ENCODE measurements around the gene DPP9. TPM values are rescaled to one million over a fixed set of nuclear protein-coding genes. Genes with fewer than 3 reads are reported as not detected.

The DPP9 gene
- total and polyA plus RNA-seq, 4 donors, result 16.4 to 56.4 (median 40.0) TPM

DNA sequence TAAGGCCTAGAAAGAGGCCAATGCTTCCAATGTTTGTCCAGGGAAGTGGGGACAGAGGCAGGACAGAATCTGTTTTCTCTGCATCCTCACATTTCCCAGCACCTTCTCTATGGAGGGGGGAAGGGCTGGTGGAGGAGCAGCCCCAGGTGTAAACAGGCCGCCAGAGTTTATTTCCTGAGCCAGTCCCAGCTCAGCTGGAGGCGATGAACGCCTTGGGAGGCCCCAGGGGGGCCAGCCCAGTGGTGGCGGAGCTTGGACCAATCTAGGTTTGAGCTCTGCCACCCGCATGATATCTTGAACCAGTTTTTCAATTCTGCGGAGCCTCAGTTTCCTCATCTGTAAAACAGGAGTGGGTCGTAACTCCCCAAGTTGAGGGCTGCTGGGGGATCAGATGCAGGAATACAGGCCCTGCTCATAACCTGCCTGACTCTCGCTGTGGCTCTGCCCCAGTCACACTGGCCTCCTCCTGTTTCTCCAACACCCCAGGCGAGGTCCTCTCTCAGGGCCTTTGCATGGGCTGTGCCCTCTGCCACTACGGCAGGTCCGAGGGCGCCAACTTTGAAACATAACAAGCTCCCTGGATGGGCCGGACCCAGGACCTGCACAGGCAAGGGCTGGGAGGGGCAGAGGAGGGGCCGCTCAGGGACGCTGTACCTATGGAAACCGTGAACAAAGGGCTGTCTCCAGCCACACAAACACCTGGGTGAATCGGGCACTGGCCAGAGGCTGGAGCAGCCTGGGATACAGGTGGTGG is 83.2 kb downstream of the DPP9 start:
- H3K4me3 ChIP-seq (ENCODE audit: low read length in 2 of 2), result no peak overlapping the region
- no peak overlapping the region for H3K27ac ChIP-seq (ENCODE audit: low read depth in 1 of 2, low read length in 2 of 2)
- H3K9me3 ChIP-seq (ENCODE audit: control insufficient read depth, low read length), result no peaks in the 10 kb centered on the region
- intact Hi-C loops (cut with DNase I), result no loop called here
- H3K27me3 ChIP-seq (ENCODE audit: control insufficient read depth in 1 of 2, insufficient read depth in 2 of 2, low read length in 1 of 2), result no peaks in the 10 kb centered on the region
- WGBS, 2 donors, result 84 to 89% methylated on average over 17 of the region's 17 CpGs
- H3K36me3 ChIP-seq (ENCODE audit: control insufficient read depth in 1 of 2, insufficient read depth in 2 of 2, low read length in 1 of 2), result no peaks in the 10 kb centered on the region
- no peak for ATAC-seq (ENCODE audit: low FRiP score)
- no peaks in the 10 kb centered on the region for H3K4me1 ChIP-seq (ENCODE audit: control insufficient read depth in 1 of 2, insufficient read depth in 2 of 2, low read length in 2 of 2)
- no peak for DNase-seq

DNA sequence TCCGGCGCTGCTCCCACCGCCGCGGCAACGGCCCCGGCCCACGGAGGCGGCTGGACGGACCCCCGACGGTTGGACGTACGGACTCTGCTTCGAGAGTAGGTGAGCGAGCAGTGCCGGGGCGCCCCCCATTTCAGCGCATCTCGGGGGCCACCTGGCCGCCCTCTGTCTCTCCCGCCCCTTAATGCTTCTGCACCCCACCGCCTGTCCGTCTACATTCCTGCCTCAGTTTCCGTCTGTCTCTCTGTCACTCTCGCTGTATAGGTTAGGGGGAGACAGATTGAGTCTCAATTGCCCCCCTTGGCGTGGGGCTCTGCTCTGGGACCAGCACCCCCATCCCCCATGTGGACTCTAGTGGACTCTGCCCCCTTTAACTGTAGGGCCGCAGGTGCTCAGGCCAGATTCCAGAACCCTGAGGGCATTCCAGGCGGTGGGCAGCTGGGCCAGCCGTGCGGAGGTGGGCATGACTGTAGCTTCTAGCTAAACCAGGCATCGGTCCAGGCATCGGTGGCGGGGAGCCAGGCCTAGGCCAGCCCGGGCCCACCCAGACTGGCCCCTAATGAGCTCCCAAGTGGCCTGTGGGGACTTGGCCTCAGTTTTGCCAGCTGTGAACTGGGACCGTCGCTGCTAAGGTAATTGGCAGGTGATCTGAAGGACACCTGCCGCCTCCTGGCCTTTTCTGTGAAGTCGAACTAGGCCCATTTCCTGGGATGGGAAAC is 84.0 kb downstream of the DPP9 start:
- Histone ChIP-seq H3K4me3 (ENCODE audit: low read length in 2 of 2) (peak overlapping the region; percentile 2 to 10), H3K4me1 (ENCODE audit: control insufficient read depth in 1 of 2, insufficient read depth in 2 of 2, low read length in 2 of 2) (no peaks in the 10 kb centered on the region), H3K27ac (ENCODE audit: low read depth in 1 of 2, low read length in 2 of 2) (no peak overlapping the region), H3K36me3 (ENCODE audit: control insufficient read depth in 1 of 2, insufficient read depth in 2 of 2, low read length in 1 of 2) (no peaks in the 10 kb centered on the region), H3K9me3 (ENCODE audit: control insufficient read depth, low read length) (no peaks in the 10 kb centered on the region), H3K27me3 (ENCODE audit: control insufficient read depth in 1 of 2, insufficient read depth in 2 of 2, low read length in 1 of 2) (no peaks in the 10 kb centered on the region)
- DNase-seq (peak in 1 of 2 donors; percentile 64), ATAC-seq (ENCODE audit: low FRiP score) (no peak)
- intact Hi-C loops (cut with DNase I), result loop anchor here (5.0 kb wide), 1 partner anchor 82 kb away; the partner anchor contains the start of gene SEMA6B (in 2 of the 2)
- 15 to 17% methylated on average over 30 to 39 of the region's 39 CpGs for WGBS, 2 donors

GRCh38 chr19:4638828-4639530 is 84.7 kb downstream of the DPP9 start, which contains the start of gene TNFAIP8L1:
TSS of gene TNFAIP8L1 (plus strand) at chr19:4639516. CDS start at chr19:4651870, 12,354 bp downstream.
- Histone ChIP-seq H3K9me3 (ENCODE audit: control insufficient read depth, low read length) (no peaks in the 10 kb centered on the region), H3K36me3 (ENCODE audit: control insufficient read depth in 1 of 2, insufficient read depth in 2 of 2, low read length in 1 of 2) (no peaks in the 10 kb centered on the region), H3K27ac (ENCODE audit: low read depth in 1 of 2, low read length in 2 of 2) (no peak within 1 kb of the TSS), H3K4me1 (ENCODE audit: control insufficient read depth in 1 of 2, insufficient read depth in 2 of 2, low read length in 2 of 2) (no peaks in the 10 kb centered on the region), H3K4me3 (ENCODE audit: low read length in 2 of 2) (peak within 1 kb of the TSS; percentile 2 to 10), H3K27me3 (ENCODE audit: control insufficient read depth in 1 of 2, insufficient read depth in 2 of 2, low read length in 1 of 2) (no peaks in the 10 kb centered on the region)
- intact Hi-C loops (cut with DNase I), result loop anchor here (5.0 kb wide), 1 partner anchor 82 kb away; the partner anchor contains the start of gene SEMA6B (in 2 of the 2)
- peak; percentile 97 to 98 for DNase-seq
- peak; percentile 95 for ATAC-seq (ENCODE audit: low FRiP score)
- WGBS, 2 donors, result 4% methylated on average over 35 to 49 of the region's 49 CpGs

GRCh38 chr19:4638317-4638716 is 85.3 kb downstream of the DPP9 start:
- ATAC-seq (ENCODE audit: low FRiP score) (no peak), DNase-seq (no peak)
- no peaks in the 10 kb centered on the region for H3K27me3 ChIP-seq (ENCODE audit: control insufficient read depth in 1 of 2, insufficient read depth in 2 of 2, low read length in 1 of 2)
- intact Hi-C loops (cut with DNase I), result loop anchor here (5.0 kb wide), 1 partner anchor 81 kb away; the partner anchor contains the start of gene SEMA6B (in 2 of the 2)
- no peak overlapping the region for H3K27ac ChIP-seq (ENCODE audit: low read depth in 1 of 2, low read length in 2 of 2)
- 83 to 85% methylated on average over 11 of the region's 11 CpGs for WGBS, 2 donors
- H3K36me3 ChIP-seq (ENCODE audit: control insufficient read depth in 1 of 2, insufficient read depth in 2 of 2, low read length in 1 of 2), result no peaks in the 10 kb centered on the region
- H3K4me3 ChIP-seq (ENCODE audit: low read length in 2 of 2), result no peak overlapping the region
- no peaks in the 10 kb centered on the region for H3K9me3 ChIP-seq (ENCODE audit: control insufficient read depth, low read length)
- H3K4me1 ChIP-seq (ENCODE audit: control insufficient read depth in 1 of 2, insufficient read depth in 2 of 2, low read length in 2 of 2), result no peaks in the 10 kb centered on the region

GRCh38 chr19:4636761-4637160 is 86.9 kb downstream of the DPP9 start:
- no peaks in the 10 kb centered on the region for H3K4me1 ChIP-seq (ENCODE audit: control insufficient read depth in 1 of 2, insufficient read depth in 2 of 2, low read length in 2 of 2)
- WGBS, 2 donors, result 55 to 56% methylated on average over 8 of the region's 8 CpGs
- intact Hi-C loops (cut with DNase I), result loop anchor here (1.0 to 5.0 kb wide), 2 partner anchors 60 to 79 kb away; partner anchors contain the start of gene SEMA6B (in 2 of the 2)

GRCh38 chr19:4636151-4636717 is 87.4 kb downstream of the DPP9 start:
- peak overlapping the region in 1 of 2 donors; percentile 51 for H3K4me3 ChIP-seq (ENCODE audit: low read length in 2 of 2)
- 0 to 1% methylated on average over 39 to 43 of the region's 43 CpGs for WGBS, 2 donors
- intact Hi-C loops (cut with DNase I), result loop anchor here (1.0 to 5.0 kb wide), 2 partner anchors 60 to 79 kb away; partner anchors contain the start of gene SEMA6B (in 2 of the 2)
- peak; percentile 76 for ATAC-seq (ENCODE audit: low FRiP score)
- no peak overlapping the region for H3K27ac ChIP-seq (ENCODE audit: low read depth in 1 of 2, low read length in 2 of 2)
- no peaks in the 10 kb centered on the region for H3K36me3 ChIP-seq (ENCODE audit: control insufficient read depth in 1 of 2, insufficient read depth in 2 of 2, low read length in 1 of 2)
- H3K9me3 ChIP-seq (ENCODE audit: control insufficient read depth, low read length), result no peaks in the 10 kb centered on the region
- H3K4me1 ChIP-seq (ENCODE audit: control insufficient read depth in 1 of 2, insufficient read depth in 2 of 2, low read length in 2 of 2), result no peaks in the 10 kb centered on the region
- H3K27me3 ChIP-seq (ENCODE audit: control insufficient read depth in 1 of 2, insufficient read depth in 2 of 2, low read length in 1 of 2), result no peaks in the 10 kb centered on the region
- DNase-seq, result peak; percentile 75 to 89

More at GRCh38 chr19:4636761-4637160, 86.9 kb downstream of the DPP9 start:
- no peaks in the 10 kb centered on the region for H3K36me3 ChIP-seq (ENCODE audit: control insufficient read depth in 1 of 2, insufficient read depth in 2 of 2, low read length in 1 of 2)
- H3K4me3 ChIP-seq (ENCODE audit: low read length in 2 of 2), result no peak overlapping the region
- H3K9me3 ChIP-seq (ENCODE audit: control insufficient read depth, low read length), result no peaks in the 10 kb centered on the region
- DNase-seq (no peak), ATAC-seq (ENCODE audit: low FRiP score) (no peak)
- no peaks in the 10 kb centered on the region for H3K27me3 ChIP-seq (ENCODE audit: control insufficient read depth in 1 of 2, insufficient read depth in 2 of 2, low read length in 1 of 2)
- H3K27ac ChIP-seq (ENCODE audit: low read depth in 1 of 2, low read length in 2 of 2), result no peak overlapping the region

DNA sequence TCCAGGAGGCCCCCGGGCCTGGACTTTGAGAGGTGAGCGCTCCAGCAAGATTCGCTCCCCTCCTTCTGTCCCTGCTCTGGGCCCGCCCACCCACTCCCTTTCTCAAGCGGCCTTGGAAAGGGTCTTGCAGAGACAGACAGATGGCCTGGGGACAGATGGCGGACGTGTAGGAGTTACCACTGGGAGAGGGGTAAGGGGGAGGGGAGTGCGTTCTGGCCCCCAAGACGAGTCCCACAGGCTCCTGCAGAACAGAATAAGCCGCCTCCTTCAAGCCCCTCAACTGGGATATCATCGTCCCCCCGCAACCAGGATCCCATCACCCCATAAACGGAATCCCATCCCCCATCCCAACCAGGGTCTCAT is 87.9 kb downstream of the DPP9 start:
- DNase-seq (no peak), ATAC-seq (ENCODE audit: low FRiP score) (no peak)
- H3K4me1 ChIP-seq (ENCODE audit: control insufficient read depth in 1 of 2, insufficient read depth in 2 of 2, low read length in 2 of 2), result no peaks in the 10 kb centered on the region
- H3K9me3 ChIP-seq (ENCODE audit: control insufficient read depth, low read length), result no peaks in the 10 kb centered on the region
- intact Hi-C loops (cut with DNase I), result loop anchor here (1.0 to 5.0 kb wide), 2 partner anchors 59 to 78 kb away; partner anchors contain the start of gene SEMA6B (in 2 of the 2)
- H3K27ac ChIP-seq (ENCODE audit: low read depth in 1 of 2, low read length in 2 of 2), result no peak overlapping the region
- no peaks in the 10 kb centered on the region for H3K27me3 ChIP-seq (ENCODE audit: control insufficient read depth in 1 of 2, insufficient read depth in 2 of 2, low read length in 1 of 2)
- no peaks in the 10 kb centered on the region for H3K36me3 ChIP-seq (ENCODE audit: control insufficient read depth in 1 of 2, insufficient read depth in 2 of 2, low read length in 1 of 2)
- 15 to 16% methylated on average over 13 of the region's 13 CpGs for WGBS, 2 donors
- H3K4me3 ChIP-seq (ENCODE audit: low read length in 2 of 2), result peak overlapping the region in 1 of 2 donors; percentile 51
